GM12873 (cell line): ENCODE results near the gene AGPAT4.

Experiments used
- TF ChIP-seq, protein P1 (sequence below): IDR thresholded peaks from 2 replicates; pipeline ENCODE4 v1.5.1; 2012; ENCODE audit warnings: low read depth, mild to moderate bottlenecking, moderate library complexity, low read length, control low read depth; ENCODE audit not compliant: insufficient read depth; ENCODE audit errors: missing control alignments

AGPAT4 gene

GRCh38 chr6:161191671-161192070, 82.2 kb downstream of the AGPAT4 start:
- TF ChIP-seq, protein P1, sequence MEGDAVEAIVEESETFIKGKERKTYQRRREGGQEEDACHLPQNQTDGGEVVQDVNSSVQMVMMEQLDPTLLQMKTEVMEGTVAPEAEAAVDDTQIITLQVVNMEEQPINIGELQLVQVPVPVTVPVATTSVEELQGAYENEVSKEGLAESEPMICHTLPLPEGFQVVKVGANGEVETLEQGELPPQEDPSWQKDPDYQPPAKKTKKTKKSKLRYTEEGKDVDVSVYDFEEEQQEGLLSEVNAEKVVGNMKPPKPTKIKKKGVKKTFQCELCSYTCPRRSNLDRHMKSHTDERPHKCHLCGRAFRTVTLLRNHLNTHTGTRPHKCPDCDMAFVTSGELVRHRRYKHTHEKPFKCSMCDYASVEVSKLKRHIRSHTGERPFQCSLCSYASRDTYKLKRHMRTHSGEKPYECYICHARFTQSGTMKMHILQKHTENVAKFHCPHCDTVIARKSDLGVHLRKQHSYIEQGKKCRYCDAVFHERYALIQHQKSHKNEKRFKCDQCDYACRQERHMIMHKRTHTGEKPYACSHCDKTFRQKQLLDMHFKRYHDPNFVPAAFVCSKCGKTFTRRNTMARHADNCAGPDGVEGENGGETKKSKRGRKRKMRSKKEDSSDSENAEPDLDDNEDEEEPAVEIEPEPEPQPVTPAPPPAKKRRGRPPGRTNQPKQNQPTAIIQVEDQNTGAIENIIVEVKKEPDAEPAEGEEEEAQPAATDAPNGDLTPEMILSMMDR = no peak

DNA sequence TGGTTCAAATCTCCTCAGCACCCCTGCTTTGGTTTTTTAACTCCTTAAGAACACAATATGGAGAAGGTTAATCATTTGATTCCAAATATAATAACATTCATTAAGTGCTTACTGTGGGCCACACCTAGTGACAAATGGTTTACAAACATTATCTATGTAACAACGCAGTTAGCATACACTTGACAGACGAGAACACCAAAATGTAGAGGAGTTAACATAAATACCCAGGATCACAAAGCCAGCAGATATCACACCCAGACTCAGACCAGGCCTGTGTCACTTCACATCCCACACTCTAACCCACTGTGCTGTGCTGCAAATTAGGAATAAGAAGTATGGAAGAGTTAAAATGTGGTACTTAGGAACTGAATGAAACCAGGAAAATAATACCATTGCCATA, 82.9 kb downstream of the AGPAT4 start:
- TF ChIP-seq, protein P1 = no peak

DNA sequence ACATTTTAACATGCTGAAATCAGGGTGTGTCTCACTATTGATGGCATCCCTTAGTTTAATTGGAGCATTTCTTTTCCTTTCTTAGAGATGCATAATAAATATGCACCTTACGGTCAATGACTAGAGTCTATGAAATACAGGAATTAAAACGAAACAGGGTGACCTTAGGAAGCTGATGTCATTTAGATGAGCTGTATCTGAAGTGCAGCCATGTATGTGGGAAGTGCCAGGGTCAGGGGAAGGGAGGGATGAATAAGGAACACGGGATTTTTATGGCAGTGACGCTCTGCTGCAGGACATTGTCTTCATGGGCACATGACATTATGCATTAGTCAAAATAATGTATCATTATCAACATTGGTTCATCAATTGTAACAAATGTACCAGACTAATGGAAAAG, 84.0 kb downstream of the AGPAT4 start:
- TF ChIP-seq, protein P1 = no peak

DNA sequence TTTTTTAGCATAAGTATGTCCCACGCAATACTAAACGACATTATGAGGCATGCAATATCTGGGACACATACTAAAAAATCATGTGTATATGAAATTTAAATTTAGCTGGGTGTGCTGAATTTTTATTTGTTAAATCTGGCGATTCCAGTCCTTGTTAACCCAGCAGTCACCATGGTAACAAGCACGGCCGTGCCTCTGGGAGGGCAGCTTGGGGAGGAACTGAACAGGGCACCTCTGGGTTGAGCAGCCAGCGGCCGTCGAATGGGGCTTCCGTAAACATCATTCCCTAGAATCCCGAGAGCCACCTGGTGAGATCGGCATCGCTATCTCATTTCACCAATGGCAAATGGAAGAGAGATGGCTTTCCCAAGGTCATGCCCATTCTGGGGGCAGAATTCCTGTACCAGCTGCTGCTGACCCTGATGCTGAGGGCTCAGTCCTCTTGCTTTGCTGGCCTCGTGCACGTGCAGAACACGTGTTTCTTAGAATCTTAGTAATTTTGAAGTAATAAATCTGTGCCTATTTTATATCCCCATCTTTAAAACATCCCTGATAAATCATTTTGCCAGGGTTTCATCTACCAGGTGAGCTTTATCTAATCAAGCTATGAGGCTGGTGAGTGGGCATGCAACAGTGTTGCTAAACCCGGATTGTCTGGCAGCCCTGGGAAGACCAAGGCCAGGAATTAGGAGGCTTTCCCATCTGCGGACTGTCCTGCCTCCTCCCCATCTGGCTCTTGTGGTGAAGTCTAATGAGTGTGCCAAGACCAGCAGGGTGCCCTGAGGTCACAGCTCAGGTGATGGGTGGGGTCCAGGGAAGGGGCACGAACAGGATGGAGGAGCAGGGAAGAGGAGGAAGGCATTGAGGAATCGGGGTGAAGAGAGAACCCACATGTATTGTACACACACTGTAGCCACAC, 85.1 kb downstream of the AGPAT4 start:
- TF ChIP-seq, protein P1 = no peak

DNA sequence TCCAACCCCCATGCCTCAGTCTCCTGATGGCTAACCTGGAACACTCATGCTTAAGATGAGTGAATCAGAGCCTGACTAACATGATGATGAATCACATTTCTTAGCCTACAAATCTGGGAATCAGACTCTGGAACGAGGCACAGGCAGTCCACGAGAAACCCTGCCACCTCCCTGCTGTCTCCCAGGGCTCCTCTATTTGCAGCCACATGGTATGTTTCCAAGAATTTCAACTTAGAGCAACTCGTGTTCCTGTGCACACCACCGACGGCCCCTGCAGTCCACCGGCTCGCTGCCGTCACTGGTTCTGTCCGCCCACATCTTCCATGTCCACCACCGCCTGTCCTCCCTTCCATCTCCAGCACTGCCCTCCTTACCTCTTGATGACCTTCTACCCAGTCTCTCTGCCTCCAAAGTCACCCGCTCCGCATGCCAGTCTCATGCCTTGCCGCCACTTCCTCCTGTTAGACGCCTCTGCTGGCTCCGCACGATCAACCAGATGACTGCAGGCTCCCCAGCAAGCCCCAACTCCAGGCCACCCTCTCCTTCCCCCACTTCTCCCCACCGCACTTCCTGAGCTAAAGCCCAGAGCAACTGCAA, 87.6 kb downstream of the AGPAT4 start:
- TF ChIP-seq, protein P1 = no peak

DNA sequence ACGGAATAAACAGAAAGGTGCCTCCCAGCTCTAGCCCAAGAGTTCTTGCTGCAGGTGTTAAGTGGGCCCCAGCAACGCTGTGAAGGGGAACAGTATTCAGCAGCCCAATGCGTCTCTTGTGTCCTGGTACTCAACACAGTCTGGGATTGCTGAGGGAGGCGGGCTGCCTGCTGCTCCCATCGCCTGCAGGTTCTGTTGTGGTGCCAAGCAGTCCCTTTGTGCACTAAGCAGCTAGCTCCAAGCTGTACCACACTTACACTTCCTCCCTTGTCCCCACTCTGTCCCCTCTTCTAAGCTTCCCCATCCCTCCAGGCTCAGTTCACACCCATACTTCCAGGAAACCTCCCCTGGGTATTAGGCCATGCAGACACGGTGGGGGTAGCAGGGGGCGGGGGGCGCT, 92.7 kb downstream of the AGPAT4 start:
- TF ChIP-seq, protein P1 = no peak

DNA sequence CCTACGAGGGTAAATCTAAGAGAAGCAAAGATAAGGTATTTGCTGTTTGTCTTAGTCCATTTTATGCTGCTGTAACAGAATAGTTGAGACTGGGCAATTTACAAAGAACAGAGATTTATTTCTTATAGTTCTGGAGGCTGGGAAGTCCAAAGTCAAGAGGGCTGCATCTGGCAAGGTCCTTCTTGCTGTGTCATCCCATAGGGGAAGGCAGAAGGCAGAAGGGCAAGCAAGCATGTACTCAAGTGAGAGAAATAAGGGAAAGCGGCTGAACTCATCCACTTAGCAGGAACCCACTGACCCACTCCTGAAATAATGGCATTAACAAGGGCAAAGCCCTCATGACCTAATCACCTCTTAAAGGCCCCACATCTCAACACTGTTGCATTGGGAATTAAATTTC, 102.7 kb downstream of the AGPAT4 start:
- TF ChIP-seq, protein P1 = no peak
